NCI-H2081 treated with DMSO at 0.1 percent for 48 hours (cell line): ENCODE measurements around the gene ECE1.
"Not testable (repeated sequence)": the region's sequence is repeated elsewhere in the genome, so short reads cannot be mapped to it uniquely, and the experiment has no call there.

Experiments used
- DNase-seq: peaks from one replicate; lab custom pipeline; 2025; lab: John Stamatoyannopoulos, UW

Gene ECE1

GRCh38 chr1:21219674-21220073 lies 70.6 kb downstream of the ECE1 start:
- DNase-seq, result no peak

GRCh38 chr1:21217812-21218596 lies 72.3 kb downstream of the ECE1 start:
- no peak for DNase-seq

GRCh38 chr1:21216835-21217811 lies 73.1 kb downstream of the ECE1 start:
- DNase-seq, result no peak

- no peak for DNase-seq
Observed at GRCh38 chr1:21212126-21212525, 78.1 kb downstream of the ECE1 start.

GRCh38 chr1:21208137-21208700 lies 82.0 kb downstream of the ECE1 start:
- not testable (repeated sequence) for DNase-seq

- DNase-seq, result no peak
Observed at GRCh38 chr1:21206117-21206516, 84.1 kb downstream of the ECE1 start.

GRCh38 chr1:21205416-21205815 lies 84.8 kb downstream of the ECE1 start:
- no peak for DNase-seq

- DNase-seq, result no peak
Observed at GRCh38 chr1:21201650-21202049, 88.6 kb downstream of the ECE1 start.

GRCh38 chr1:21201238-21201637 lies 89.0 kb downstream of the ECE1 start:
- not testable (repeated sequence) for DNase-seq

GRCh38 chr1:21200767-21201166 lies 89.5 kb downstream of the ECE1 start:
- DNase-seq, result no peak

GRCh38 chr1:21198929-21199328 lies 91.3 kb downstream of the ECE1 start:
- no peak for DNase-seq

GRCh38 chr1:21192871-21193270 lies 97.4 kb downstream of the ECE1 start:
- no peak for DNase-seq

- no peak for DNase-seq
Observed at GRCh38 chr1:21192284-21192683, 98.0 kb downstream of the ECE1 start.

- DNase-seq, result not testable (repeated sequence)
Observed at GRCh38 chr1:21190771-21191170, 99.5 kb downstream of the ECE1 start.

- DNase-seq, result no peak
Observed at GRCh38 chr1:21189906-21190500, 100.3 kb downstream of the ECE1 start.

- no peak for DNase-seq
Observed at GRCh38 chr1:21189421-21189820, 100.8 kb downstream of the ECE1 start.

- DNase-seq, result no peak
Observed at GRCh38 chr1:21188235-21188634, 102.0 kb downstream of the ECE1 start.

GRCh38 chr1:21185221-21185731 lies 105.0 kb downstream of the ECE1 start:
- no peak for DNase-seq

GRCh38 chr1:21184276-21184675 lies 106.0 kb downstream of the ECE1 start:
- DNase-seq, result no peak

GRCh38 chr1:21182181-21182731 lies 108.0 kb downstream of the ECE1 start:
- DNase-seq, result no peak

GRCh38 chr1:21178271-21178670 lies 112.0 kb downstream of the ECE1 start:
- DNase-seq, result not testable (repeated sequence)
